SJCRH30 (cell line): Measurements from ENCODE around the gene GAS6. TPM values are rescaled to one million over a fixed set of nuclear protein-coding genes. Genes with fewer than 3 reads are reported as not detected.
"Not testable (repeated sequence)": the region's sequence is repeated elsewhere in the genome, so short reads cannot be mapped to it uniquely, and the experiment has no call there.

Source experiments
- DNase-seq, 2 experiments: peaks; one replicate each; pipeline ENCODE4 v3.0.0-alpha.2; 2015 to 2020
- H3K27ac ChIP-seq: fragments of 250-450 bp; sonication (Bioruptor Pico); 2 replicates; pipeline ENCODE4 v1.5.1; 2020; ENCODE audit warnings: mild to moderate bottlenecking, moderate library complexity
- H3K27me3 ChIP-seq: fragments of 250-450 bp; sonication (Bioruptor Pico); 2 replicates; pipeline ENCODE4 v1.5.1; 2020; ENCODE audit warnings: mild to moderate bottlenecking, moderate library complexity
- H3K36me3 ChIP-seq: fragments of 250-450 bp; sonication (Bioruptor Pico); 2 replicates; pipeline ENCODE4 v1.5.1; 2020; ENCODE audit warnings: mild to moderate bottlenecking, moderate library complexity
- H3K4me1 ChIP-seq: fragments of 250-450 bp; sonication (Bioruptor Pico); 2 replicates; pipeline ENCODE4 v1.5.1; 2020; ENCODE audit warnings: mild to moderate bottlenecking, moderate library complexity
- H3K4me3 ChIP-seq: fragments of 250-450 bp; sonication (Bioruptor Pico); 2 replicates; pipeline ENCODE4 v1.5.1; 2020; ENCODE audit warnings: mild to moderate bottlenecking, moderate library complexity
- H3K9me3 ChIP-seq: fragments of 250-450 bp; sonication (Bioruptor Pico); replicated peaks from 2 replicates; pipeline ENCODE4 v1.5.1; 2020; ENCODE audit warnings: mild to moderate bottlenecking, moderate library complexity
- total RNA-seq: library from RNA; depleted of rRNA; stranded (reverse); fragments of >200 nt; shearing (Covaris generic); gene quantifications from 2 replicates; pipeline ENCODE4 v1.2.3, GENCODE V29; 2014; rRNA removed

The GAS6 gene
- total RNA-seq: 0.10 and 0.14 TPM in 2 replicates

- H3K27me3 ChIP-seq: no peaks in the 10 kb centered on the region
- no peak within 1 kb of the TSS for H3K4me3 ChIP-seq
- no peak for DNase-seq
- no peak within 1 kb of the TSS for H3K27ac ChIP-seq
- H3K4me1 ChIP-seq: no peaks in the 10 kb centered on the region
- H3K9me3 ChIP-seq: no peaks in the 10 kb centered on the region; the same call in none of the 2 replicates
- no peaks in the 10 kb centered on the region for H3K36me3 ChIP-seq
These were observed at the start of gene GAS6 for GRCh38 chr13:113863524-113864272. Gene GAS6 (minus strand): TSS chr13:113864076. CDS start chr13:113863920, 156 bp downstream.

- not testable (repeated sequence) for H3K9me3 ChIP-seq, H3K36me3 ChIP-seq, H3K4me1 ChIP-seq, H3K4me3 ChIP-seq, H3K27me3 ChIP-seq, DNase-seq, H3K27ac ChIP-seq
These were observed 49.5 kb upstream of the GAS6 start for GRCh38 chr13:113913408-113913807.

- no peaks in the 10 kb centered on the region for H3K9me3 ChIP-seq
- no peaks in the 10 kb centered on the region; the same call in 1 of the 2 replicates for H3K27me3 ChIP-seq
- no peaks in the 10 kb centered on the region for H3K36me3 ChIP-seq
- no peak overlapping the region for H3K27ac ChIP-seq
- H3K4me3 ChIP-seq: no peak overlapping the region
- no peak for DNase-seq
- no peaks in the 10 kb centered on the region for H3K4me1 ChIP-seq
These were observed 48.7 kb upstream of the GAS6 start for GRCh38 chr13:113912596-113912995.

- H3K4me3 ChIP-seq: no peak overlapping the region
- 0 out of 2 replicates have a peak, but pooled peaks cover 4% of the 10 kb centered on the region for H3K27me3 ChIP-seq
- H3K27ac ChIP-seq: no peak overlapping the region
- H3K36me3 ChIP-seq: no peaks in the 10 kb centered on the region
- H3K4me1 ChIP-seq: no peaks in the 10 kb centered on the region
- no peaks in the 10 kb centered on the region for H3K9me3 ChIP-seq
- DNase-seq: no peak
These were observed 44.0 kb upstream of the GAS6 start for GRCh38 chr13:113907635-113908617.

- Histone ChIP-seq H3K36me3 (no peaks in the 10 kb centered on the region), H3K27ac (no peak overlapping the region), H3K9me3 (no peaks in the 10 kb centered on the region), H3K4me3 (no peak overlapping the region), H3K27me3 (0 out of 2 replicates have a peak, but pooled peaks cover 4% of the 10 kb centered on the region), H3K4me1 (no peaks in the 10 kb centered on the region)
- DNase-seq: no peak
These were observed 42.7 kb upstream of the GAS6 start for GRCh38 chr13:113906571-113906970.

DNA sequence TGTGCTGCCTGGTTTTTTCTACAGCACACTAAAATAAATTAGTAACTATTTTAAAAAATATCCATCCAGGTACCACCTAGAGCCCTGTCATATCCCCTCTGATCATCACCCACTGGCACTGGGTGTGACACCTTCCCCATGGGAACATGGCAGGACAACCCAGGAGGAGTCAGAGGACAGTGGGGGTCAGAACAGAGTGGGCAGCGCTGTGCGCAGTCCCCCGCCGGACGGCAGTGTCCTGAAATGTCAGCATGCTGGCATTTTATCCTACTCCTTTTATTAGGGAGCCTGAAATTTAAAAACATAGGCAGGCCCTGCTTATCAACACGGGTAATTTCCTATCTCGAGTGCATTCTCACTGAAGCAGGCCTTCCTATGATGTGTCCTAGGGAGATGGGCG lies 42.1 kb upstream of the GAS6 start:
- DNase-seq: no peak
- H3K4me3 ChIP-seq: no peak overlapping the region
- H3K36me3 ChIP-seq: no peaks in the 10 kb centered on the region
- H3K9me3 ChIP-seq: no peaks in the 10 kb centered on the region
- no peaks in the 10 kb centered on the region for H3K4me1 ChIP-seq
- H3K27ac ChIP-seq: no peak overlapping the region
- H3K27me3 ChIP-seq: 0 out of 2 replicates have a peak, but pooled peaks cover 4% of the 10 kb centered on the region

DNA sequence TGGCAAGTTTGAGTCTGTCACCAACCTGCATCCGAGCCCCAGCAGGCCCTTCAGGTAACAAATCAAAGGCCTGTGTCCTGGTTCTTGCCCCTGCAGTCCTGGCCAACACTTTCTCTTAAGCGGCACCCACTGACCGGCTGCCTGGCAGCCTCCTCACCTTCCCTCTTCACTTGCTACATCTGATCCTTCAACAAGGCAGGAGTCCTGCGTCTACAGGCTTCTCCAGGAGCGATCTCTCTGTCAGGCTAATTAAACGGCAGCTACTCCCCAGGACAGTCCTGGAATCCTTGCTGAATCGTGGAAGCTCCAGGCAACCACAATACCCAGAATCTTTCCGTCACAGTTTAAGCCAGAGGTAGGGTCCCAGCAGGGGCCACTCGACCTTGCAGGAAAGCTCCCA lies 41.1 kb upstream of the GAS6 start:
- no peak overlapping the region for H3K27ac ChIP-seq
- H3K36me3 ChIP-seq: no peaks in the 10 kb centered on the region
- H3K27me3 ChIP-seq: 0 out of 2 replicates have a peak, but pooled peaks cover 4% of the 10 kb centered on the region
- no peak for DNase-seq
- H3K9me3 ChIP-seq: no peaks in the 10 kb centered on the region
- H3K4me1 ChIP-seq: no peaks in the 10 kb centered on the region
- H3K4me3 ChIP-seq: no peak overlapping the region

GRCh38 chr13:113904411-113904810 lies 40.5 kb upstream of the GAS6 start:
- peak; percentile 23 to 54 for DNase-seq
- Histone ChIP-seq H3K36me3 (no peaks in the 10 kb centered on the region), H3K27me3 (0 out of 2 replicates have a peak, but pooled peaks cover 4% of the 10 kb centered on the region), H3K4me1 (no peaks in the 10 kb centered on the region), H3K4me3 (no peak overlapping the region), H3K27ac (no peak overlapping the region), H3K9me3 (no peaks in the 10 kb centered on the region)

DNA sequence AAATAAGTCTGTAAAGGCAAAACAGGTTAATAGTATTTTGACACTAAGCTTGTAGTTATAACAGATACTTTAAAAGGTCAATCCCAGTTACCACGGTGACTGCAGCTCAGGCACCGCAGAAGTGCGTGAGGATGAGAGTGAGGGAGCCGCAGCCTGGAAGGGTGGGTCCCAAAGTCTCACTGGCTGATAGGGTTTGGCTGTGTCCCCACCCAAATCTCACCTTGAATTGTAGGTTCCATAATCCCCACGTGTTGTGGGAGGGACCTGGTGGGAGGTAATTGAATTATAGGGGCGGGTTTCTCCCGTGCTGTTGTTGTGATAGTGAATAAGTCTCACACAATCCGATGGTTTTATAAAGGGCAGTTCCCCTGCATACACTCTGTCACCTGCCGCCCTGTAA lies 40.0 kb upstream of the GAS6 start:
- no peak for DNase-seq
- H3K4me3 ChIP-seq: no peak overlapping the region
- H3K36me3 ChIP-seq: no peaks in the 10 kb centered on the region
- no peaks in the 10 kb centered on the region for H3K9me3 ChIP-seq
- H3K27me3 ChIP-seq: 0 out of 2 replicates have a peak, but pooled peaks cover 4% of the 10 kb centered on the region
- H3K27ac ChIP-seq: no peak overlapping the region
- H3K4me1 ChIP-seq: no peaks in the 10 kb centered on the region

DNA sequence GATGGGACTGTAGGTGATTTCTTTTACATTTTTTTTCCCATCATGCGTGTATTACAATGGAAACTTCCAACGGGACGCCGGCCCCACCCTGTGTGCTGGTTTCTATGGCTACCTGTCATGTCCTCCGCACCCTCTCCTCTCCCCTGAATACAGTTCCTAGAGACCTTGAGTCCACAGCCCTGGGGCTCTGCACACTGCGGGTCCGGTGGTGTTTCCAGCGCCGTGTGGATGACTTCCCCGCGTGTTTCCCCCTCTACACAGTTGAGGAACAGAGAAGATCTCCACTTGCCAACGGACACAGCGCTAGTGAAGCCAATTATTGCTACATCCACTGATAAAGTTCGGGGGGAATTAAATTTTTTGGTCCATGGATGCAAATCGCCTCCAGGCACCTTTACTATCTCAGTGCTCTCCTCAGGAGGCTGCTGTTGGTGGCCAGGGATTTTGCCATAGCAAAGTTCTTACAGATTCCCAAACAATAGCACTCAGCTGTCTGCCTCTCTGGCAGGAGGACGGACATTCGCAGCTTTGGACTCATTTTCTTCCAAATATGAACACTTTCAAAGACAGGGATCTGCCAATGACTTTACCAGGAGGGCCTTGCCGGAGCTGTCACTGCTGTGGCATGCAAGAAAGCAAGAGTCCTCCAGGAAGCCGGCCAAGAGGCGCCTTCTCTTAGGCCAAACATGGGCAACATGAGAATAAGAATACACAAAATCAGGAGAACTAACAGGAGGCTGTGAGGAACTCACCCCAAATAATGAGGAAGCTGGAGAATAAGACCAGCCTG lies 39.3 kb upstream of the GAS6 start:
- Histone ChIP-seq H3K4me1 (no peaks in the 10 kb centered on the region), H3K9me3 (no peaks in the 10 kb centered on the region), H3K27ac (no peak overlapping the region), H3K36me3 (no peaks in the 10 kb centered on the region), H3K4me3 (no peak overlapping the region), H3K27me3 (0 out of 2 replicates have a peak, but pooled peaks cover 4% of the 10 kb centered on the region)
- DNase-seq: no peak

DNA sequence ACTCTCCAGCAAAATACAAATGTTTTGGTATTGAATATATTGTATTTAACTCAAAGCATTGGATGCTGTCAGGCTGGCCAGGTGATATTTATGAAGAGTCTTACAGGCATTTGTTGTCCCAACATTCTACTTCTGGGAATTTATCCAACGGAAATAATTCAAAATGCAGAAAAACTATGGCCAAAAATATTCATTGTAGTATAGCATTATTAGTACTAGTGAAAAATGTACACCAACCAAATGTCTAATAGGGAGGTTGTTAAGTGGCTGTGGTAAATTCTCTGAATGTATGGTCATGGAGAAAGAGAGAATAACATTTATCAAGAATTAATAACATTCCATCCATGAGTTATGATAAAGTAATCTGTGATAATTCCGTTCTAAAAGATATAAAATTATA lies 38.6 kb upstream of the GAS6 start:
- DNase-seq: no peak
- Histone ChIP-seq H3K4me1 (no peaks in the 10 kb centered on the region; the same call in 1 of the 2 replicates), H3K27me3 (0 out of 2 replicates have a peak, but pooled peaks cover 4% of the 10 kb centered on the region), H3K4me3 (no peak overlapping the region), H3K9me3 (no peaks in the 10 kb centered on the region), H3K36me3 (no peaks in the 10 kb centered on the region), H3K27ac (no peak overlapping the region)

DNA sequence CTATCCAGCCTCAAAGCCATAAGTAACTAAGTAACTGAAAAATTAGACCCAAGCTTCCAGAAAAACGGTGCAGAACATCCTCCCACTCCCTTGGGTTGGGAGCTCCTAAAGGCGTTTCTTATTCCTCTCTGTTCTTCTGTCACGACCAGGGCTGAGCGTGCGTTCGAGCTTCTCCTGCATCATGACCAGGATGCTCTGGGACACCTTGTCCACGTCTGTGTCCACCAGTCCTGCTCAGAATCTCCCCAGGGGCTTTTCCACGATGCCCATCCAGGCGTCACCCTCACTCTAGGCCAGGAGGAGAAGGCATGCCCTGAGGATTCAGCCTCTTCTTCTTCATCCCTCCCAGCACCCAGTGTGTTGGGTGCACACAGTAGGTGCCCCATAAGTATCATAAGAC lies 37.8 kb upstream of the GAS6 start:
- DNase-seq: no peak
- no peak overlapping the region for H3K27ac ChIP-seq
- H3K4me1 ChIP-seq: peaks cover 5% of the 10 kb centered on the region
- no peaks in the 10 kb centered on the region for H3K36me3 ChIP-seq
- no peaks in the 10 kb centered on the region for H3K27me3 ChIP-seq
- no peak overlapping the region for H3K4me3 ChIP-seq
- no peaks in the 10 kb centered on the region for H3K9me3 ChIP-seq

- H3K27me3 ChIP-seq: no peaks in the 10 kb centered on the region
- H3K4me3 ChIP-seq: no peak overlapping the region
- peaks cover 9% of the 10 kb centered on the region for H3K4me1 ChIP-seq
- H3K9me3 ChIP-seq: no peaks in the 10 kb centered on the region
- no peaks in the 10 kb centered on the region for H3K36me3 ChIP-seq
- no peak for DNase-seq
- no peak overlapping the region for H3K27ac ChIP-seq
These were observed 37.4 kb upstream of the GAS6 start for GRCh38 chr13:113901231-113901630.

DNA sequence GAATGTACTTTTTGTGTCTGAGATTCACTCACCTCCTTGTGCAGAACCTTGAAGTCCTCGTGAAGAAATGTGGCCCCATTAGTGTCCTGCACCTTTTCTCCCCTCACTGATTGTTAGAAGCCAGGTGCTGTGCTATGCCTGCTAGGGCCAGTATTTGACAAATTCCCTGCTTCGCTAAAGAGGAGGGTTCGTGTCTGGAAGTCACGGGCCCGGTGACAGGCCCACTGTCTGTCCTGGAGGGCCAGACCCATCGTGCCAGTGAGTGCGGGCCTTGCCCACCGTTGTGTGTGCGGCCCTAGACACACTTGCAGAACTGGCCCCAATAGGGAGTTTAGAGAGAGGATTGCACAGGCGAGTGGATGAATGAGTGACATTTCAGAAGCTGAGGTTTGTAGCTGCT lies 36.8 kb upstream of the GAS6 start:
- Histone ChIP-seq H3K9me3 (no peaks in the 10 kb centered on the region), H3K27me3 (no peaks in the 10 kb centered on the region), H3K27ac (no peak overlapping the region), H3K4me3 (no peak overlapping the region), H3K4me1 (peaks cover 9% of the 10 kb centered on the region), H3K36me3 (no peaks in the 10 kb centered on the region)
- DNase-seq: no peak
